K562 (cell line): ENCODE measurements around the gene ACAP3. TPM values are rescaled to one million over a fixed set of nuclear protein-coding genes. Genes with fewer than 3 reads are reported as not detected.

ENCODE experiments used
- ARID3A ChIP-seq: IDR thresholded peaks from 2 replicates; pipeline ENCODE4 v1.6.1; 2012; ENCODE audit warnings: low read depth, low read length, improper control_type of control experiment, borderline replicate concordance
- DMBX1 ChIP-seq: fragments of 250-450 bp; sonication (Bioruptor Pico); IDR thresholded peaks from 2 replicates; pipeline ENCODE4 v1.8.0; 2022; ENCODE audit warnings: inconsistent platforms, mild to moderate bottlenecking, moderate library complexity, borderline replicate concordance
- MTF1 ChIP-seq: fragments of 250-450 bp; sonication (Bioruptor Pico); IDR thresholded peaks from 2 replicates; pipeline ENCODE4 v1.9.0; 2021; ENCODE audit warnings: moderate library complexity, mild to moderate bottlenecking, inconsistent platforms, borderline replicate concordance
- MXI1 ChIP-seq: IDR thresholded peaks from 2 replicates; pipeline ENCODE4 v1.6.1; 2011; ENCODE audit warnings: low read depth, mild to moderate bottlenecking, improper control_type of control experiment, low read length
- NCOA2 ChIP-seq, 2 experiments: fragments of 450-650 bp; IDR thresholded peaks; 2 replicates each; pipeline ENCODE4 v1.6.1; 2018; ENCODE audit warnings: mild to moderate bottlenecking in 2 of 2, moderate library complexity in 1 of 2; ENCODE audit not compliant: partially characterized antibody in 2 of 2
- PKNOX1 ChIP-seq: fragments of 450-650 bp; IDR thresholded peaks from 2 replicates; pipeline ENCODE4 v1.6.1; 2016
- POU5F1 ChIP-seq: fragments of 150-350 bp; IDR thresholded peaks from 2 replicates; pipeline ENCODE4 v1.6.1; 2014; ENCODE audit warnings: borderline replicate concordance, low read length, low read depth, mild to moderate bottlenecking; ENCODE audit not compliant: partially characterized antibody
- SPI1 ChIP-seq: IDR thresholded peaks from 2 replicates; pipeline ENCODE4 v1.6.1; 2011; ENCODE audit warnings: low read depth, low read length, control low read depth, borderline replicate concordance
- SRSF1 ChIP-seq: fragments of 200-400 bp; formaldehyde crosslinking; IDR thresholded peaks from 2 replicates; pipeline ENCODE4 v1.6.1; 2017; ENCODE audit warnings: mild to moderate bottlenecking, low read depth, low read length, moderate library complexity
- YY1 ChIP-seq, 3 experiments: IDR thresholded peaks; 2 replicates each; pipeline ENCODE4 v1.6.1; 2011; ENCODE audit warnings: low read length in 2 of 3, mild to moderate bottlenecking in 2 of 3, moderate library complexity in 2 of 3, borderline replicate concordance in 1 of 3, control low read depth in 1 of 3, low read depth in 1 of 3; ENCODE audit not compliant: insufficient read depth in 3 of 3, insufficient replicate concordance in 2 of 3, control insufficient read depth in 1 of 3, insufficient read length in 1 of 3; ENCODE audit errors: extremely low read depth in 1 of 3
- polyA plus RNA-seq, 8 experiments: library from polyadenylated mRNA; depleted of rRNA in 4 of 8; stranded (reverse) in 5 of 8; unstranded in 3 of 8; fragments of >200 nt; fragmentation: Nextera tagmentation in 2 of 8; fragmentation: Illumina TruSeq in 1 of 8; extraction: Ambion mirVana in 2 of 8; extraction: Trizol in 1 of 8; gene quantifications; 2 replicates each; pipeline versions ENCODE4 v1.2.1 to v1.2.3, GENCODE V29; 2011 to 2014; ENCODE audit warnings: inconsistent platforms in 1 of 8, missing spikeins in 1 of 8
- total RNA-seq, 7 experiments: library from RNA; depleted of rRNA in 6 of 7; stranded (reverse); fragments of >200 nt in 6 of 7; fragmentation: Illumina TruSeq in 2 of 7; extraction: Trizol in 2 of 7; gene quantifications; 2 replicates each; pipeline versions ENCODE4 v1.2.1 to v1.2.3, GENCODE V29; 2011 to 2021; ENCODE audit warnings: low replicate concordance in 1 of 7
- TF ChIP-seq, protein P1 (sequence below), 2 experiments: fragments of 450-650 bp; IDR thresholded peaks; 2 replicates each; pipeline ENCODE4 v1.6.1; 2018; ENCODE audit warnings: mild to moderate bottlenecking in 2 of 2, low read depth in 1 of 2; ENCODE audit not compliant: partially characterized antibody in 2 of 2
- TF ChIP-seq, protein P2 (sequence below): sonication (generic); formaldehyde crosslinking; IDR thresholded peaks from 2 replicates; pipeline ENCODE4 v1.8.0; 2022; ENCODE audit warnings: mild to moderate bottlenecking, missing genetic modification reagents

The ACAP3 gene
- total and polyA plus RNA-seq, 9 of the 15 experiments (the other 6 are each of a cell fraction or from before 2014, with no cell fraction given), result 0.01 to 49.0 (median 12.0) TPM

GRCh38 chr1:1307923-1308755, at the start of gene ACAP3, which contains the start of gene PUSL1 (continued):
- TF ChIP-seq, protein P1, sequence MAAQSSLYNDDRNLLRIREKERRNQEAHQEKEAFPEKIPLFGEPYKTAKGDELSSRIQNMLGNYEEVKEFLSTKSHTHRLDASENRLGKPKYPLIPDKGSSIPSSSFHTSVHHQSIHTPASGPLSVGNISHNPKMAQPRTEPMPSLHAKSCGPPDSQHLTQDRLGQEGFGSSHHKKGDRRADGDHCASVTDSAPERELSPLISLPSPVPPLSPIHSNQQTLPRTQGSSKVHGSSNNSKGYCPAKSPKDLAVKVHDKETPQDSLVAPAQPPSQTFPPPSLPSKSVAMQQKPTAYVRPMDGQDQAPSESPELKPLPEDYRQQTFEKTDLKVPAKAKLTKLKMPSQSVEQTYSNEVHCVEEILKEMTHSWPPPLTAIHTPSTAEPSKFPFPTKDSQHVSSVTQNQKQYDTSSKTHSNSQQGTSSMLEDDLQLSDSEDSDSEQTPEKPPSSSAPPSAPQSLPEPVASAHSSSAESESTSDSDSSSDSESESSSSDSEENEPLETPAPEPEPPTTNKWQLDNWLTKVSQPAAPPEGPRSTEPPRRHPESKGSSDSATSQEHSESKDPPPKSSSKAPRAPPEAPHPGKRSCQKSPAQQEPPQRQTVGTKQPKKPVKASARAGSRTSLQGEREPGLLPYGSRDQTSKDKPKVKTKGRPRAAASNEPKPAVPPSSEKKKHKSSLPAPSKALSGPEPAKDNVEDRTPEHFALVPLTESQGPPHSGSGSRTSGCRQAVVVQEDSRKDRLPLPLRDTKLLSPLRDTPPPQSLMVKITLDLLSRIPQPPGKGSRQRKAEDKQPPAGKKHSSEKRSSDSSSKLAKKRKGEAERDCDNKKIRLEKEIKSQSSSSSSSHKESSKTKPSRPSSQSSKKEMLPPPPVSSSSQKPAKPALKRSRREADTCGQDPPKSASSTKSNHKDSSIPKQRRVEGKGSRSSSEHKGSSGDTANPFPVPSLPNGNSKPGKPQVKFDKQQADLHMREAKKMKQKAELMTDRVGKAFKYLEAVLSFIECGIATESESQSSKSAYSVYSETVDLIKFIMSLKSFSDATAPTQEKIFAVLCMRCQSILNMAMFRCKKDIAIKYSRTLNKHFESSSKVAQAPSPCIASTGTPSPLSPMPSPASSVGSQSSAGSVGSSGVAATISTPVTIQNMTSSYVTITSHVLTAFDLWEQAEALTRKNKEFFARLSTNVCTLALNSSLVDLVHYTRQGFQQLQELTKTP (IDR thresholded peaks at IDR 0.05; ENCODE audit: low read depth in 1 of 2, partially characterized antibody in 2 of 2), result no peak
- TF ChIP-seq MTF1 (CRISPR knock-in tag), result no peak
- TF ChIP-seq ARID3A, result 0 out of 2 replicates have a peak, but pooled peaks have one; percentile 25
- no peak for TF ChIP-seq POU5F1
- peak; percentile 81 for TF ChIP-seq MXI1
- TF ChIP-seq SPI1, result no peak
- peak in 1 of 2 experiments; percentile 99 for TF ChIP-seq NCOA2 (IDR thresholded peaks at IDR 0.05; ENCODE audit: partially characterized antibody in 2 of 2)
- TF ChIP-seq, protein P2, sequence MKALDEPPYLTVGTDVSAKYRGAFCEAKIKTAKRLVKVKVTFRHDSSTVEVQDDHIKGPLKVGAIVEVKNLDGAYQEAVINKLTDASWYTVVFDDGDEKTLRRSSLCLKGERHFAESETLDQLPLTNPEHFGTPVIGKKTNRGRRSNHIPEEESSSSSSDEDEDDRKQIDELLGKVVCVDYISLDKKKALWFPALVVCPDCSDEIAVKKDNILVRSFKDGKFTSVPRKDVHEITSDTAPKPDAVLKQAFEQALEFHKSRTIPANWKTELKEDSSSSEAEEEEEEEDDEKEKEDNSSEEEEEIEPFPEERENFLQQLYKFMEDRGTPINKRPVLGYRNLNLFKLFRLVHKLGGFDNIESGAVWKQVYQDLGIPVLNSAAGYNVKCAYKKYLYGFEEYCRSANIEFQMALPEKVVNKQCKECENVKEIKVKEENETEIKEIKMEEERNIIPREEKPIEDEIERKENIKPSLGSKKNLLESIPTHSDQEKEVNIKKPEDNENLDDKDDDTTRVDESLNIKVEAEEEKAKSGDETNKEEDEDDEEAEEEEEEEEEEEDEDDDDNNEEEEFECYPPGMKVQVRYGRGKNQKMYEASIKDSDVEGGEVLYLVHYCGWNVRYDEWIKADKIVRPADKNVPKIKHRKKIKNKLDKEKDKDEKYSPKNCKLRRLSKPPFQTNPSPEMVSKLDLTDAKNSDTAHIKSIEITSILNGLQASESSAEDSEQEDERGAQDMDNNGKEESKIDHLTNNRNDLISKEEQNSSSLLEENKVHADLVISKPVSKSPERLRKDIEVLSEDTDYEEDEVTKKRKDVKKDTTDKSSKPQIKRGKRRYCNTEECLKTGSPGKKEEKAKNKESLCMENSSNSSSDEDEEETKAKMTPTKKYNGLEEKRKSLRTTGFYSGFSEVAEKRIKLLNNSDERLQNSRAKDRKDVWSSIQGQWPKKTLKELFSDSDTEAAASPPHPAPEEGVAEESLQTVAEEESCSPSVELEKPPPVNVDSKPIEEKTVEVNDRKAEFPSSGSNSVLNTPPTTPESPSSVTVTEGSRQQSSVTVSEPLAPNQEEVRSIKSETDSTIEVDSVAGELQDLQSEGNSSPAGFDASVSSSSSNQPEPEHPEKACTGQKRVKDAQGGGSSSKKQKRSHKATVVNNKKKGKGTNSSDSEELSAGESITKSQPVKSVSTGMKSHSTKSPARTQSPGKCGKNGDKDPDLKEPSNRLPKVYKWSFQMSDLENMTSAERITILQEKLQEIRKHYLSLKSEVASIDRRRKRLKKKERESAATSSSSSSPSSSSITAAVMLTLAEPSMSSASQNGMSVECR (CRISPR knock-in tag), result peak; percentile 93
- peak; percentile 23; the same call in 1 of the 2 replicates for TF ChIP-seq PKNOX1
- TF ChIP-seq DMBX1 (CRISPR knock-in tag), result no peak
- peak; percentile 70; the same call in 1 of the 2 replicates for TF ChIP-seq SRSF1
- peak; percentile 40 to 87 (median 81) for TF ChIP-seq YY1 (IDR thresholded peaks at IDR 0.05; ENCODE audit: borderline replicate concordance in 1 of 3, control insufficient read depth in 1 of 3, extremely low read depth in 1 of 3, insufficient read depth in 3 of 3, insufficient read length in 1 of 3, insufficient replicate concordance in 2 of 3, low read depth in 1 of 3, low read length in 2 of 3)
